HG02970 (cell line): ENCODE results near the gene RARRES1.

Experiments used
- ATAC-seq: cut with Tn5 transposase; IDR thresholded peaks from one replicate; pipeline ENCODE4 v1.9.1; 2021; ENCODE audit warnings: mild to moderate bottlenecking, moderate library complexity, moderate number of reproducible peaks; ENCODE audit not compliant: unreplicated experiment, low FRiP score

RARRES1 gene

GRCh38 chr3:158766364-158766763 is 34.1 kb upstream of the RARRES1 start:
- ATAC-seq, result no peak

- no peak for ATAC-seq
Measured at GRCh38 chr3:158765518-158766205, 33.4 kb upstream of the RARRES1 start.

- no peak for ATAC-seq
Measured at GRCh38 chr3:158763421-158763820, 31.2 kb upstream of the RARRES1 start.

- no peak for ATAC-seq
Measured at GRCh38 chr3:158762701-158763100, 30.4 kb upstream of the RARRES1 start.

GRCh38 chr3:158761350-158761749 is 29.1 kb upstream of the RARRES1 start:
- ATAC-seq, result no peak

GRCh38 chr3:158755421-158755820 is 23.2 kb upstream of the RARRES1 start:
- ATAC-seq, result no peak

- no peak for ATAC-seq
Measured at GRCh38 chr3:158753854-158754253, 21.6 kb upstream of the RARRES1 start.

- ATAC-seq, result no peak
Measured at GRCh38 chr3:158751316-158751715, 19.1 kb upstream of the RARRES1 start.

- no peak for ATAC-seq
Measured at GRCh38 chr3:158750016-158750415, 17.8 kb upstream of the RARRES1 start.

GRCh38 chr3:158749526-158749925 is 17.3 kb upstream of the RARRES1 start:
- no peak for ATAC-seq

- ATAC-seq, result no peak
Measured at GRCh38 chr3:158748237-158748828, 16.1 kb upstream of the RARRES1 start.

GRCh38 chr3:158747417-158747816 is 15.2 kb upstream of the RARRES1 start:
- ATAC-seq, result no peak

- ATAC-seq, result no peak
Measured at GRCh38 chr3:158745551-158745950, 13.3 kb upstream of the RARRES1 start.

GRCh38 chr3:158744567-158745288 is 12.5 kb upstream of the RARRES1 start:
- no peak for ATAC-seq

GRCh38 chr3:158743664-158744566 is 11.7 kb upstream of the RARRES1 start:
- no peak for ATAC-seq

- ATAC-seq, result no peak
Measured at GRCh38 chr3:158742871-158743663, 10.8 kb upstream of the RARRES1 start.

GRCh38 chr3:158739661-158740060 is 7.4 kb upstream of the RARRES1 start:
- no peak for ATAC-seq

- ATAC-seq, result no peak
Measured at GRCh38 chr3:158739078-158739477, 6.8 kb upstream of the RARRES1 start.

- no peak for ATAC-seq
Measured at GRCh38 chr3:158738653-158739052, 6.4 kb upstream of the RARRES1 start.
